Astrocyte (in vitro differentiated cells and primary cell): ENCODE measurements around the gene ADARB2. TPM values are rescaled to one million over a fixed set of nuclear protein-coding genes. Genes with fewer than 3 reads are reported as not detected.

Source experiments
- DNase-seq: peaks from one replicate; pipeline ENCODE4 v3.0.0-alpha.2; 2010; ENCODE audit warnings: low read depth
- FAIRE-seq: peaks from 2 replicates; lab custom pipeline; 2011; peaks lifted over from hg19 to GRCh38; lab: Jason Lieb, UNC
- H2AFZ ChIP-seq: 2 replicates; pipeline ENCODE4 v1.6.0; 2012; ENCODE audit warnings: low read depth, low read length, inconsistent platforms
- H3K27ac ChIP-seq: 2 replicates; pipeline ENCODE4 v1.5.1; 2011; ENCODE audit warnings: low read depth, low read length, inconsistent platforms
- H3K27me3 ChIP-seq: 2 replicates; pipeline ENCODE4 v1.6.0; 2011; ENCODE audit warnings: low read length, inconsistent platforms; ENCODE audit not compliant: insufficient read depth
- H3K36me3 ChIP-seq: 2 replicates; pipeline ENCODE4 v1.5.1; 2011; ENCODE audit warnings: low read length, inconsistent platforms; ENCODE audit not compliant: insufficient read depth
- H3K4me1 ChIP-seq: 2 replicates; pipeline ENCODE4 v1.5.1; 2011; ENCODE audit warnings: low read length, inconsistent platforms; ENCODE audit not compliant: insufficient read depth
- H3K4me2 ChIP-seq: 2 replicates; pipeline ENCODE4 v1.6.0; 2012; ENCODE audit warnings: low read length, inconsistent platforms
- H3K4me3 ChIP-seq: 2 replicates; pipeline ENCODE4 v1.5.1; 2011; ENCODE audit warnings: low read depth, mild to moderate bottlenecking, low read length, inconsistent platforms; ENCODE audit not compliant: insufficient read depth
- H3K79me2 ChIP-seq: 2 replicates; pipeline ENCODE4 v1.6.0; 2012; ENCODE audit warnings: mild to moderate bottlenecking, low read length, inconsistent platforms; ENCODE audit not compliant: insufficient read depth
- H3K9ac ChIP-seq: 2 replicates; pipeline ENCODE4 v1.6.0; 2012; ENCODE audit warnings: mild to moderate bottlenecking, low read length, inconsistent platforms
- H3K9me3 ChIP-seq: 2 replicates; pipeline ENCODE4 v1.5.1; 2012; ENCODE audit warnings: low read depth, mild to moderate bottlenecking, low read length, inconsistent platforms; ENCODE audit not compliant: insufficient read depth
- H4K20me1 ChIP-seq: 2 replicates; pipeline ENCODE4 v1.6.0; 2012; ENCODE audit warnings: low read length, inconsistent platforms; ENCODE audit not compliant: insufficient read depth
- H3K27ac Mint-ChIP-seq: one replicate; pipeline ENCODE4 v1.8.0; 2021; ENCODE audit warnings: mild to moderate bottlenecking, mixed read lengths; ENCODE audit not compliant: unreplicated experiment
- H3K27me3 Mint-ChIP-seq: one replicate; pipeline ENCODE4 v1.8.0; 2021; ENCODE audit warnings: low read depth, mixed read lengths; ENCODE audit not compliant: unreplicated experiment
- H3K36me3 Mint-ChIP-seq: one replicate; pipeline ENCODE4 v1.8.0; 2021; ENCODE audit warnings: low read depth, mixed read lengths; ENCODE audit not compliant: unreplicated experiment
- H3K4me1 Mint-ChIP-seq: one replicate; pipeline ENCODE4 v1.8.0; 2021; ENCODE audit warnings: low read depth, mixed read lengths; ENCODE audit not compliant: unreplicated experiment
- H3K4me3 Mint-ChIP-seq: one replicate; pipeline ENCODE4 v1.8.0; 2021; ENCODE audit warnings: mild to moderate bottlenecking, moderate library complexity, mixed read lengths; ENCODE audit not compliant: unreplicated experiment
- H3K9me3 Mint-ChIP-seq: one replicate; pipeline ENCODE4 v1.8.0; 2021; ENCODE audit warnings: mild to moderate bottlenecking, mixed read lengths; ENCODE audit not compliant: unreplicated experiment
- CTCF ChIP-seq: IDR thresholded peaks from 2 replicates; pipeline ENCODE4 v1.5.1; 2011; ENCODE audit warnings: low read depth, mild to moderate bottlenecking, inconsistent platforms, low read length, moderate library complexity; ENCODE audit not compliant: insufficient read depth
- EZH2 ChIP-seq: IDR thresholded peaks from 2 replicates; pipeline ENCODE4 v1.6.1; 2012; ENCODE audit warnings: mild to moderate bottlenecking, low read length, inconsistent platforms; ENCODE audit not compliant: insufficient read depth
- total RNA-seq: library from RNA; stranded (reverse); gene quantifications from 2 replicates; pipeline ENCODE4 v1.2.1, GENCODE V29; 2021

ADARB2 gene
- total RNA-seq, 1 donor from 2014 or later, result 0.18 TPM

- H3K9ac ChIP-seq, result no peak overlapping the region
- DNase-seq (no peak), FAIRE-seq (no peak)
- Mint-ChIP-seq H3K4me3 (no peak overlapping the region), H3K4me1 (no peaks in the 10 kb centered on the region), H3K27me3 (peaks cover 40% of the 10 kb centered on the region), H3K9me3 (peaks cover 2% of the 10 kb centered on the region), H3K36me3 (no peaks in the 10 kb centered on the region), H3K27ac (no peak overlapping the region)
- no peaks in the 10 kb centered on the region for H4K20me1 ChIP-seq
- no peaks in the 10 kb centered on the region for H3K79me2 ChIP-seq
- no peaks in the 10 kb centered on the region for H3K4me1 ChIP-seq
- H2AFZ ChIP-seq, result no peak overlapping the region
- no peak overlapping the region for H3K4me3 ChIP-seq
- no peak overlapping the region for H3K27ac ChIP-seq
- H3K4me2 ChIP-seq, result no peak overlapping the region
- peaks cover 2% of the 10 kb centered on the region for H3K27me3 ChIP-seq
- H3K9me3 ChIP-seq, result no peaks in the 10 kb centered on the region
- no peaks in the 10 kb centered on the region for H3K36me3 ChIP-seq
- TF ChIP-seq CTCF, result no peak
- TF ChIP-seq EZH2, result no peak
These were observed 360.9 kb downstream of the ADARB2 start for GRCh38 chr10:1376384-1376945.

GRCh38 chr10:1375346-1376170, 361.8 kb downstream of the ADARB2 start:
- H3K4me3 Mint-ChIP-seq, result no peak overlapping the region
- no peaks in the 10 kb centered on the region for H3K4me1 Mint-ChIP-seq
- Histone ChIP-seq H3K4me1 (no peaks in the 10 kb centered on the region), H3K36me3 (no peaks in the 10 kb centered on the region), H3K4me3 (no peak overlapping the region), H3K4me2 (no peak overlapping the region), H3K27me3 (no peaks in the 10 kb centered on the region), H2AFZ (no peak overlapping the region), H3K27ac (no peak overlapping the region), H3K79me2 (no peaks in the 10 kb centered on the region), H3K9me3 (no peaks in the 10 kb centered on the region), H3K9ac (no peak overlapping the region), H4K20me1 (no peaks in the 10 kb centered on the region)
- no peak for DNase-seq
- no peak overlapping the region for H3K27ac Mint-ChIP-seq
- TF ChIP-seq CTCF, result no peak
- no peak for TF ChIP-seq EZH2
- H3K9me3 Mint-ChIP-seq, result peaks cover 2% of the 10 kb centered on the region
- FAIRE-seq, result no peak
- H3K36me3 Mint-ChIP-seq, result no peaks in the 10 kb centered on the region
- peaks cover 36% of the 10 kb centered on the region for H3K27me3 Mint-ChIP-seq
